NB4 (cell line): Measurements from ENCODE around the gene ASGR1.

Experiments used
- CTCF ChIP-seq: IDR thresholded peaks from one replicate; pipeline ENCODE4 v1.5.1; 2012; ENCODE audit warnings: low read depth, low read length
- POLR2A ChIP-seq: IDR thresholded peaks from 2 replicates; pipeline ENCODE4 v1.6.1; 2011; ENCODE audit warnings: mild to moderate bottlenecking; ENCODE audit not compliant: insufficient read length; ENCODE audit errors: extremely low read depth

DNA sequence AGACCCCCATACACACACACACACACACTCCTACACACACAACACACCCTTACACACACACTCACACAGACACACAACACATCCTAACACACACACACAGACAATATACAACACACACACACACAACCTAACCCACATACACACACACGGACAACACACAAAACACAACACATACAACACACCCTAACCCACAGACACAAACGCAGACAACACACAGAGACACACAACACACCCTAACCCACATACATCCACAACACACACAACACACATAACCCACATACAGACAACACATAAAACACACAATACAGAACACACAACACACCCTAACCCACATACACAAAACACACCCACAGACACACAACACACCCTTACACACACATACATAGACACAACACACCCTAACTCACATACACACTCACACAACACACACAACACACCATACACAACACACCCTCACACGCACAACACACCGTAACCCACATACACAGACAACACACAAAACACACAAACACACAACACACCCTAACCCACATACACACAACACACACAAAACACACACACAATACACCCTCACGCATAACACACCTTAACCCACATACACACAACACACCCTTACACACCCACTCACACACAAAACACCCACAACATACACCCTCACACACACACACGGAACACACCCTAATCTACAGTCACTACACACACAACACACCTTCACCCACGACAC is 4.4 kb downstream of the ASGR1 start:
- TF ChIP-seq CTCF (no peak), POLR2A (no peak)
